Hepatocyte (in vitro differentiated cells): Measurements from ENCODE around the gene OSBPL3. TPM values are rescaled to one million over a fixed set of nuclear protein-coding genes. Genes with fewer than 3 reads are reported as not detected.

ENCODE experiments used
- DNase-seq: peaks from one replicate; pipeline ENCODE4 v3.0.0-alpha.2; 2016; ENCODE audit warnings: low spot score
- H2AFZ ChIP-seq: fragments of 200-600 bp; sonication (generic); 2 replicates; pipeline ENCODE4 v1.6.0; 2016; ENCODE audit warnings: antibody characterized with exemption, mild to moderate bottlenecking
- H3K27ac ChIP-seq: fragments of 200-600 bp; sonication (generic); 2 replicates; pipeline ENCODE4 v1.5.1; 2016; ENCODE audit warnings: mild to moderate bottlenecking
- H3K27me3 ChIP-seq: fragments of 200-600 bp; sonication (generic); 2 replicates; pipeline ENCODE4 v1.6.1; 2016
- H3K36me3 ChIP-seq: fragments of 200-600 bp; sonication (generic); replicated peaks from 2 replicates; pipeline ENCODE4 v1.5.1; 2016; ENCODE audit warnings: low read depth; ENCODE audit not compliant: insufficient read depth
- H3K4me1 ChIP-seq: fragments of 200-600 bp; sonication (generic); 2 replicates; pipeline ENCODE4 v1.5.1; 2016; ENCODE audit warnings: mild to moderate bottlenecking, moderate library complexity; ENCODE audit not compliant: insufficient read depth
- H3K4me2 ChIP-seq: fragments of 200-600 bp; sonication (generic); 2 replicates; pipeline ENCODE4 v1.6.0; 2016
- H3K4me3 ChIP-seq: fragments of 200-600 bp; sonication (generic); 2 replicates; pipeline ENCODE4 v1.5.1; 2016; ENCODE audit warnings: mild to moderate bottlenecking
- H3K79me2 ChIP-seq: fragments of 200-600 bp; sonication (generic); 2 replicates; pipeline ENCODE4 v1.6.0; 2017; ENCODE audit warnings: mild to moderate bottlenecking
- H3K9me2 ChIP-seq: fragments of 200-600 bp; sonication (generic); replicated peaks from 2 replicates; pipeline ENCODE4 v1.6.0; 2017; ENCODE audit warnings: mild to moderate bottlenecking; ENCODE audit not compliant: insufficient read depth
- H3K9me3 ChIP-seq: fragments of 200-600 bp; sonication (generic); 2 replicates; pipeline ENCODE4 v1.5.1; 2016; ENCODE audit warnings: low read depth, mild to moderate bottlenecking
- H4K20me1 ChIP-seq: fragments of 200-600 bp; sonication (generic); 2 replicates; pipeline ENCODE4 v1.6.0; 2016; ENCODE audit warnings: mild to moderate bottlenecking; ENCODE audit not compliant: insufficient read depth, poor library complexity, severe bottlenecking
- CTCF ChIP-seq: fragments of 200-600 bp; sonication (generic); IDR thresholded peaks from 2 replicates; pipeline ENCODE4 v1.5.1; 2016; ENCODE audit warnings: antibody characterized with exemption, mild to moderate bottlenecking; ENCODE audit not compliant: poor library complexity
- EZH2 ChIP-seq: fragments of 200-600 bp; sonication (generic); IDR thresholded peaks from 2 replicates; pipeline ENCODE4 v1.6.1; 2016; ENCODE audit warnings: antibody characterized with exemption, mild to moderate bottlenecking, borderline replicate concordance
- EZH2phosphoT487 ChIP-seq: fragments of 200-600 bp; sonication (generic); IDR thresholded peaks from one replicate; pipeline ENCODE4 v1.6.1; 2018; ENCODE audit warnings: antibody characterized with exemption, mild to moderate bottlenecking, low read depth, moderate library complexity; ENCODE audit not compliant: unreplicated experiment, severe bottlenecking
- WGBS: methylation state at CpG from one replicate; pipeline ENCODE4 v1.1.6; 2016; ENCODE audit warnings: low lambda C conversion rate; ENCODE audit errors: missing lambda C conversion rate; 5-methylcytosine and 5-hydroxymethylcytosine counted together
- polyA plus RNA-seq: library from polyadenylated mRNA; unstranded; fragments of >200 nt; fragmentation: Nextera tagmentation; extraction: Ambion mirVana; gene quantifications from 2 replicates; pipeline ENCODE4 v1.2.1, GENCODE V29; 2016
- total RNA-seq: library from RNA; depleted of rRNA; stranded (reverse); fragments of >200 nt; gene quantifications from 2 replicates; pipeline ENCODE4 v1.2.3, GENCODE V29; 2014

OSBPL3 gene
- total and polyA plus RNA-seq, 2 experiments from 2014 or later = 11.4 to 18.0 TPM

GRCh38 chr7:24903559-24903958 is 76.4 kb downstream of the OSBPL3 start:
- Histone ChIP-seq H3K27me3 (no peaks in the 10 kb centered on the region), H3K4me2 (no peak overlapping the region), H3K4me3 (no peak overlapping the region), H3K9me3 (no peaks in the 10 kb centered on the region), H3K9me2 (no peaks in the 10 kb centered on the region), H3K4me1 (peaks cover 4% of the 10 kb centered on the region), H2AFZ (no peak overlapping the region), H3K79me2 (peaks cover 28% of the 10 kb centered on the region), H4K20me1 (no peaks in the 10 kb centered on the region), H3K27ac (no peak overlapping the region), H3K36me3 (no peaks in the 10 kb centered on the region)
- no peak for TF ChIP-seq EZH2phosphoT487
- no peak for TF ChIP-seq CTCF
- no peak for TF ChIP-seq EZH2
- no peak for DNase-seq
- 96% methylated on average over 3 of the region's 3 CpGs for WGBS

DNA sequence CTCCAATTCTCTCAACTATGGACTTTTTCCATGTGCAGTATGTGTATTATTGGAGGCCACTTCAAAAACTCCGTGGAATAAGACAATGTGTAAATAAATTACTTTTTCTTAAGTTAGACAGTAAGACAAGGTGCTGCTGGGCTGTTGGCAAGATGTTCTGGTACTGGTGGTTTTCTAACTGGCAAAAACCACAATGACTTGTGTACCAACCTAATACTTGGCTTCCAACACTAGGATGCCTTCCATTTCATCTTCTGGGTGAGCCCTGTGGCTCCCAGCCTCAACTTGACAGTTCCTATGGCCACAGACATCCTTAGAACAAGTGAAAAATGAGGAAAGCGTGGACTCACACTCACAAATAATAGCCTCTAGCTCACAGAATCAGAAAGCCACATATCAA is 77.0 kb downstream of the OSBPL3 start:
- no peak for TF ChIP-seq EZH2phosphoT487
- TF ChIP-seq CTCF = no peak
- TF ChIP-seq EZH2 = no peak
- no peaks in the 10 kb centered on the region for H3K27me3 ChIP-seq
- no peak overlapping the region for H3K27ac ChIP-seq
- 91% methylated on average over 2 of the region's 2 CpGs for WGBS
- no peak overlapping the region for H3K4me3 ChIP-seq
- peaks cover 4% of the 10 kb centered on the region for H3K4me1 ChIP-seq
- H3K36me3 ChIP-seq = no peaks in the 10 kb centered on the region
- no peak overlapping the region for H2AFZ ChIP-seq
- no peaks in the 10 kb centered on the region for H4K20me1 ChIP-seq
- H3K9me2 ChIP-seq = no peaks in the 10 kb centered on the region
- DNase-seq = no peak
- H3K79me2 ChIP-seq = peaks cover 26% of the 10 kb centered on the region
- H3K9me3 ChIP-seq = no peaks in the 10 kb centered on the region
- H3K4me2 ChIP-seq = no peak overlapping the region

DNA sequence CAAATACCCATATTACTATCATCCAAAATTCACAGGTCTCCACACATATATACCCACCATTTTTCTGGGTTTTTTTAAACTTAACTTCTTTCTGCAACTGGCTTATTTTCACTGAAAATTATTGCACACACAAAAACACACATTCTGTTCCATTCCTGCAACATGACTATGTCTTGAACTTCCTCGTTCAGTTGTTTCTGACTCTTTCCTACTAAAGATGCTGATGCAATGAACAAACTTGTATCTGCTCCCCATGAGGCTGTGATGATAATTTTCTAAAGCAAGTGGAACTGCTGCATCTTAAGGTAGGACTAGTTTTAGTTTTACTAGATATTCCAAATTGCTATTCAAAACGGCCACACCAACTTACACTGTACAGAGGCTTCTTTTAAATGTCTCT is 77.7 kb downstream of the OSBPL3 start:
- Histone ChIP-seq H3K27ac (no peak overlapping the region), H3K36me3 (no peaks in the 10 kb centered on the region), H2AFZ (no peak overlapping the region), H3K4me2 (no peak overlapping the region), H3K9me3 (no peaks in the 10 kb centered on the region), H3K27me3 (no peaks in the 10 kb centered on the region), H3K4me1 (peaks cover 4% of the 10 kb centered on the region), H3K4me3 (no peak overlapping the region), H4K20me1 (no peaks in the 10 kb centered on the region), H3K9me2 (no peaks in the 10 kb centered on the region), H3K79me2 (peaks cover 28% of the 10 kb centered on the region)
- DNase-seq = no peak
- TF ChIP-seq CTCF = no peak
- TF ChIP-seq EZH2phosphoT487 = no peak
- no peak for TF ChIP-seq EZH2
- WGBS = 82% methylated on average over 2 of the region's 2 CpGs

- DNase-seq = no peak
- Histone ChIP-seq H3K36me3 (no peaks in the 10 kb centered on the region), H3K9me3 (no peaks in the 10 kb centered on the region), H3K4me2 (no peak overlapping the region), H3K9me2 (no peaks in the 10 kb centered on the region), H4K20me1 (no peaks in the 10 kb centered on the region), H3K27me3 (no peaks in the 10 kb centered on the region), H3K4me1 (peaks cover 4% of the 10 kb centered on the region), H3K79me2 (peaks cover 26% of the 10 kb centered on the region), H3K4me3 (no peak overlapping the region), H3K27ac (no peak overlapping the region), H2AFZ (no peak overlapping the region)
- WGBS = 93% methylated on average over 4 of the region's 4 CpGs
- no peak for TF ChIP-seq EZH2
- no peak for TF ChIP-seq EZH2phosphoT487
- no peak for TF ChIP-seq CTCF
These were observed 80.1 kb downstream of the OSBPL3 start for GRCh38 chr7:24899905-24900304.
